HFF-Myc (cell line): ENCODE results near the gene MAP3K12.

Source experiments
- DNase-seq: peaks from one replicate; pipeline ENCODE4 v3.0.0-alpha.2; 2011; ENCODE audit warnings: low read depth; ENCODE audit errors: extremely low read depth
- H3K4me3 ChIP-seq: replicated peaks from 2 replicates; pipeline ENCODE4 v1.5.1; 2011; ENCODE audit warnings: low read depth, mild to moderate bottlenecking, control low read depth, low read length
- CTCF ChIP-seq: IDR thresholded peaks from 2 replicates; pipeline ENCODE4 v1.5.1; 2012; ENCODE audit warnings: mild to moderate bottlenecking, low read depth, low read length, control low read depth; ENCODE audit errors: missing control alignments

MAP3K12 gene

DNA sequence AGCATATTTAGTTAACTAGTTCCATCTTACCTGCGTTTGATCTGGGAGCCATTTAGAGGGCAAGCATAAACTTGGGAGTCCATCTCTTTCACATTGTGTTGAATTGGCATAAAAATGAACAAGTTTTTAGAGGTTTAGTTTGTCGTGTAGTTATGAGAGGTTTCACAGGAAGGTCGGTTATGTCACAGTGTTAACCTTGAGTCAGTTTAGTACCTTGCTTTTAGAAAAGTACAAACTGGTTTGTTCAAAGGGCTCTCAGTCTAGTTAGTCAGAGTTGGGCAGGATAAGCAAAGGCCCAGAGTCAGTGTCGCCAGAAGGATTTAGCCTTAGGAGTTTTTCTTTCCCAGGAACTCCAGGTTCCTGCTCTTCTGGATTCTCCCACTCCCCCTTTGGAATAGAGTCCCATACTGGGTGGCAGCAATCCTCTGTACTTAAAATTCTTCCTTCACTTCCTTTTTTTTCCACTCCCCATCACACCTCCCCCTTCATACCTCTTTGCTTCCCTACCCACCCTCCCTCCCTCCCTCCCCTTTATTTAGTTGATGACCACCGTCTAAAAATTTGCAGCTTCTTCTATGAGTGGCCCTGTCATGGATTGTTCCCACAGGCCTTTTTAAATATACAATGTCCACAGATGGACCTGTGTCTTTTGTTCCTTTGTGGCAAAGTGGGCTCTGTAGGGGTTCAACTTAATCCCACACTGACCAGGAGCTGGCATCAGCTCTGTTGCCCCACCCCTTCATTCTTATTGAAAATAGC is 35.3 kb downstream of the MAP3K12 start:
- H3K4me3 ChIP-seq: no peak overlapping the region
- TF ChIP-seq CTCF: no peak
- DNase-seq: no peak

DNA sequence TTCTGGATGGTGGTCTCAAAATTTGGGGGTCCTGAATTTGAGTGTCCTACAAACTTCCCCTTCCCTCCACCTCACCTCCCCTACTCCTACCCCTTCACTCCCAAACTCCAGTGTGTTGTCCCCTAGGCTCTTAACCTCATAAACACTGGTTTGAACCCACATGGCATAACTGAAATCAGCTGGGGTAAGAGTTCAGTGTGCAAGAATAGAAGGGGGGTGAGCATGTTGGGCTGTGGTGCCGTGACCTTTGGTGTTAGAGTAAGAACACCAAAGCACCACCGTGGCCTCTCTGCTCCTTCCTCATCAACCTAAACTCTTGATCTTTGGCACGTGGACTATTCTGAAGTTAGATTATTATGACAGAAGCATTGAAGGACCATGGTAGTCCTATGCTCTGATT is 36.3 kb downstream of the MAP3K12 start:
- H3K4me3 ChIP-seq: no peak overlapping the region
- no peak for TF ChIP-seq CTCF
- DNase-seq: no peak

DNA sequence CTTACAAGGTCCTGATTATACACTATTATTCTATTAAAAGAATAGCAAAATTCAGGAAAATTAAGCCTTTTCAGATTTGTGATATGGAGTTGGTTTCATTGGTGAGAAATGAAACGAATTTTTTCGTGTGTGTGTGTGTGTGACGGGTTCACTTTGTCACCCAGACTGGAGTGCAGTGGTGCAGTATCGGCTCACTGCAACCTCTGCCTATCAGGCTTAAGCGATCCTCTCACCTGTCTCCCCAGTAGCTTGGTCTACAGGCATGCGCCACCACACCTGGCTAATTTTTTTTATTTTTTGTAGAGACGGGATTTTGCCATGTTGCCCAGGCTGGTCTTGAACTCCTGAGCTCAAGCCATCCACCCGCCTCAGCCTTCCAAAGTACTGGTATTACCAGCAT is 37.7 kb downstream of the MAP3K12 start:
- DNase-seq: no peak
- no peak overlapping the region for H3K4me3 ChIP-seq
- TF ChIP-seq CTCF: no peak

GRCh38 chr12:53461059-53461458 is 38.2 kb downstream of the MAP3K12 start:
- H3K4me3 ChIP-seq: no peak overlapping the region
- TF ChIP-seq CTCF: no peak

GRCh38 chr12:53459097-53459496 is 40.2 kb downstream of the MAP3K12 start:
- no peak overlapping the region for H3K4me3 ChIP-seq
- no peak for TF ChIP-seq CTCF
- DNase-seq: no peak

More at GRCh38 chr12:53461059-53461458, 38.2 kb downstream of the MAP3K12 start:
- no peak for DNase-seq

- no peak for TF ChIP-seq CTCF
- no peak for DNase-seq
- H3K4me3 ChIP-seq: no peak overlapping the region
Observed at GRCh38 chr12:53456654-53457366, 42.4 kb downstream of the MAP3K12 start.
